GM06990 (cell line): ENCODE results near the gene MYO15A.

ENCODE experiments used
- DNase-seq: peaks from one replicate; pipeline ENCODE4 v3.0.0-alpha.2; 2011; ENCODE audit not compliant: insufficient read length; ENCODE audit errors: extremely low read depth
- H3K27me3 ChIP-seq: replicated peaks from 2 replicates; pipeline ENCODE4 v1.6.0; 2011; ENCODE audit warnings: low read length; ENCODE audit not compliant: control insufficient read depth, insufficient read depth
- H3K36me3 ChIP-seq: 2 replicates; pipeline ENCODE4 v1.5.1; 2011; ENCODE audit warnings: low read length; ENCODE audit not compliant: control insufficient read depth, insufficient read depth
- H3K4me3 ChIP-seq: replicated peaks from 2 replicates; pipeline ENCODE4 v1.5.1; 2011; ENCODE audit warnings: low read depth, mild to moderate bottlenecking, control low read depth, low read length
- CTCF ChIP-seq: IDR thresholded peaks from 2 replicates; pipeline ENCODE4 v1.5.1; 2011; ENCODE audit warnings: low read length, control low read depth, mild to moderate bottlenecking, inconsistent platforms; ENCODE audit not compliant: insufficient read depth, poor library complexity, severe bottlenecking

MYO15A gene

DNA sequence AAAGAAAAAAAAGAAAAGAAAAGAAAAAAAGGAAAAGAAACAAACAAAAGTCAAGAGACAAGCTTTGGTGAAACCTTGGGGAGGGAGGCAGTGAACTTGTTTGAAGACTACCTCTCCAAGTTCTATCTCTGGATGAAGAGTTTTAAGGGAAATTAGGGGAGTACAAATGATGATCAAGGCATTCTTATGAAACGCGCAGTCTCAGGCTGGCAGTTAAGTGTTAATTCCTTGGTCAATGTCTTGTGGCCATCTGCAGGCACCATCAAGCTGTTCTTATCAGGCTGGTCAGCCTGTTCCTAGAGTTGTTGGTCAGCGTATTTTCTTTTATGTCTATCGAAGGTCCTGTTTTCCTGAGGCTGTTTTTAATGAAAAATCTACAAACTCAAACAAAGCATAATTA, 29.0 kb upstream of the MYO15A start:
- H3K4me3 ChIP-seq = no peak overlapping the region
- DNase-seq = no peak
- no peak for TF ChIP-seq CTCF
- no peaks in the 10 kb centered on the region; the same call in none of the 2 replicates for H3K27me3 ChIP-seq
- no peaks in the 10 kb centered on the region for H3K36me3 ChIP-seq

DNA sequence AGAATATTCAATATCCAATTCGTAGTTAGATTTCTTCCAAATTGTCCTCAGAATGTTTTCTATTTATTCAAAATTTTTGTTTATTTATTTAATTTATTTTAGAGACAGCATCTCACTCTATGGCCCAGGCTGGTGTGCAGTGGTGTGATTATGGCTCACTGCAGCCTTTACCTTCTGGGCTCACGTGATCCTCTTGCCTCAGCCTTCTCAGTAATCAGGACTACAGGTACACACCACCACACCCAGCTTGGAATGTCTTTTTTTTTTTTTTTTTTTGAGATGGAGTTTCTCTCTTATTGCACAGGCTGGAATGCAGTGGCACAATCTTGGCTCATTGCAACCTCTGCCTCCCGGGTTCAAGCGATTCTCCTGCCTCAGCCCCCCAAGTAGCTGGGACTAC, 24.3 kb upstream of the MYO15A start:
- Histone ChIP-seq H3K27me3 (no peaks in the 10 kb centered on the region), H3K36me3 (no peaks in the 10 kb centered on the region), H3K4me3 (no peak overlapping the region)
- TF ChIP-seq CTCF = no peak
- no peak for DNase-seq

GRCh38 chr17:18087610-18088491, 20.7 kb upstream of the MYO15A start, which contains the start of gene DRG2:
Gene DRG2 (plus strand): TSS chr17:18087948. CDS start chr17:18088024, 76 bp downstream.
- no peaks in the 10 kb centered on the region for H3K27me3 ChIP-seq
- H3K4me3 ChIP-seq = peak within 1 kb of the TSS; percentile 100
- H3K36me3 ChIP-seq = no peaks in the 10 kb centered on the region; the same call in none of the 2 replicates
- TF ChIP-seq CTCF = no peak
- DNase-seq = peak; percentile 92

- Histone ChIP-seq H3K4me3 (no peak overlapping the region), H3K27me3 (no peaks in the 10 kb centered on the region), H3K36me3 (peaks cover 7% of the 10 kb centered on the region)
- no peak for DNase-seq
- no peak for TF ChIP-seq CTCF
These were observed 18.9 kb upstream of the MYO15A start for GRCh38 chr17:18089613-18090012.

DNA sequence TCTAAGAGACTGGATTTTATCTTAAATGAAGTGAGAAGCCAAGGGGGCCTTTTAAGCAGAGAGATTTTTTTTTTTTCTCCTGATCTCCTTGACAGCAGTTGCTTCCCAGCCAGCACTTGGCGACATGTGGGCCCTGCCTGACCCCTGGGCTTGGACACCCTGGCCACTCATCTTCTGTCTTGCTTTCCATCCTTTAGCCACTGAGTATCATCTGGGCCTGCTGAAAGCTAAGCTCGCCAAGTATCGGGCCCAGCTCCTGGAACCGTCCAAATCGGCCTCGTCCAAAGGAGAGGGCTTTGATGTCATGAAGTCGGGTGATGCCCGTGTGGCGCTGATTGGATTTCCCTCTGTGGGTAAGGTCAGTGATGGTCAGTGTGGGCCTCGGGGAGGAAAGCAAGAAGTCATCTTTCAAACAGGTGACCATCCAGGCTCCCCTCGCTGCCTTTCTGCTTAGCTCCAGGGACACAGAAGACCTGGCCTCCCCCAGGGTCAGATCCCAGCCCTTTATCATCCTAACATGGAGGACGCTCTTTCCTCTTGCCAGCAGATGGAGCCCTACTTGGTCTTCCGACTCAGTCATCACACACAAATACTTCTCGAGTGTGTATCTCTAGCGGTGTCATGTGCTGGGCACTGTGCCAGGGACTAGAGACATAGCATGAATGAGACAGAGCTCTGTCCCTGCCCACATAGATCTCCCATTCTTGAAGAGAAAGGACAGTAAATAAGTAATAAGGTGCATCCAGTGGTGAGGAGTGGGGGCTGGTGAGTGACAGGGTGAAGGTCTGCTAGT, 14.7 kb upstream of the MYO15A start:
- TF ChIP-seq CTCF = peak; percentile 28
- Histone ChIP-seq H3K4me3 (no peak overlapping the region), H3K36me3 (peaks cover 17% of the 10 kb centered on the region), H3K27me3 (no peaks in the 10 kb centered on the region)
- DNase-seq = no peak
